GM23338 (cell line): ENCODE results near the gene SEMA4C. TPM values are rescaled to one million over a fixed set of nuclear protein-coding genes. Genes with fewer than 3 reads are reported as not detected.

Experiments
- ATAC-seq: fragments of 200-7000 bp; cut with Tn5 transposase; 3 replicates; pipeline ENCODE4 v1.9.1; 2020
- DNase-seq: peaks from one replicate; pipeline ENCODE4 v3.0.0-alpha.2; 2015; ENCODE audit warnings: low spot score
- H2AFZ ChIP-seq: fragments of 200-600 bp; sonication (generic); 2 replicates; pipeline ENCODE4 v1.8.0; 2016; ENCODE audit warnings: antibody characterized with exemption, mild to moderate bottlenecking, moderate library complexity
- H3F3A ChIP-seq: fragments of 200-600 bp; sonication (generic); replicated peaks from 2 replicates; pipeline ENCODE4 v1.8.0; 2017; ENCODE audit warnings: antibody characterized with exemption, mixed run types, low read depth
- H3K27ac ChIP-seq: fragments of 200-600 bp; sonication (generic); 2 replicates; pipeline ENCODE4 v1.6.1; 2016; ENCODE audit warnings: low read depth
- H3K27me3 ChIP-seq: fragments of 200-600 bp; sonication (generic); 2 replicates; pipeline ENCODE4 v1.8.0; 2016; ENCODE audit warnings: mild to moderate bottlenecking, mixed run types, moderate library complexity; ENCODE audit not compliant: insufficient read depth
- H3K36me3 ChIP-seq: fragments of 200-600 bp; sonication (generic); 2 replicates; pipeline ENCODE4 v1.8.0; 2016; ENCODE audit warnings: mild to moderate bottlenecking; ENCODE audit not compliant: insufficient read depth
- H3K4me1 ChIP-seq: fragments of 200-600 bp; sonication (generic); 2 replicates; pipeline ENCODE4 v1.8.0; 2016; ENCODE audit warnings: mild to moderate bottlenecking, moderate library complexity; ENCODE audit not compliant: insufficient read depth
- H3K4me2 ChIP-seq: fragments of 200-600 bp; sonication (generic); 2 replicates; pipeline ENCODE4 v1.7.1; 2017; ENCODE audit warnings: mixed run types
- H3K4me3 ChIP-seq: fragments of 200-600 bp; sonication (generic); 2 replicates; pipeline ENCODE4 v1.6.1; 2016; ENCODE audit warnings: mixed run types
- H3K79me2 ChIP-seq: fragments of 200-600 bp; sonication (generic); replicated peaks from 2 replicates; pipeline ENCODE4 v1.8.0; 2017; ENCODE audit warnings: mild to moderate bottlenecking; ENCODE audit not compliant: insufficient read depth
- H3K9me2 ChIP-seq: fragments of 200-600 bp; sonication (generic); 2 replicates; pipeline ENCODE4 v1.8.0; 2017; ENCODE audit not compliant: insufficient read depth
- H4K20me1 ChIP-seq: fragments of 200-600 bp; sonication (generic); replicated peaks from 2 replicates; pipeline ENCODE4 v1.8.0; 2017; ENCODE audit warnings: mild to moderate bottlenecking; ENCODE audit not compliant: insufficient read depth
- H3K27ac Mint-ChIP-seq: 2 replicates; pipeline ENCODE4 v1.8.0; 2020; ENCODE audit warnings: inconsistent platforms, mild to moderate bottlenecking, moderate library complexity, mixed read lengths
- H3K27me3 Mint-ChIP-seq: 3 replicates; pipeline ENCODE4 v1.8.0; 2022; ENCODE audit warnings: low read depth, mild to moderate bottlenecking, moderate library complexity, mixed read lengths, inconsistent platforms; ENCODE audit not compliant: insufficient read depth, poor library complexity
- H3K36me3 Mint-ChIP-seq: 3 replicates; pipeline ENCODE4 v1.8.0; 2021; ENCODE audit warnings: low read depth, mild to moderate bottlenecking, inconsistent platforms, moderate library complexity, mixed read lengths
- H3K4me1 Mint-ChIP-seq: 3 replicates; pipeline ENCODE4 v1.8.0; 2020; ENCODE audit warnings: mild to moderate bottlenecking, inconsistent platforms, mixed read lengths
- H3K4me3 Mint-ChIP-seq: 3 replicates; pipeline ENCODE4 v1.8.0; 2021; ENCODE audit warnings: moderate library complexity, mild to moderate bottlenecking, inconsistent platforms, mixed read lengths
- H3K9me3 Mint-ChIP-seq: 3 replicates; pipeline ENCODE4 v1.8.0; 2020; ENCODE audit warnings: moderate library complexity, mild to moderate bottlenecking, inconsistent platforms, mixed read lengths
- CREB1 ChIP-seq: fragments of 250-450 bp; sonication (Bioruptor Pico); IDR thresholded peaks from 2 replicates; pipeline ENCODE4 v1.5.0; 2020; ENCODE audit warnings: low read depth, mild to moderate bottlenecking, moderate library complexity
- EZH2 ChIP-seq: fragments of 200-600 bp; sonication (generic); IDR thresholded peaks from one replicate; pipeline ENCODE4 v1.8.0; 2017; ENCODE audit warnings: antibody characterized with exemption, mild to moderate bottlenecking, low read depth; ENCODE audit not compliant: unreplicated experiment
- EZH2phosphoT487 ChIP-seq: fragments of 200-600 bp; sonication (generic); IDR thresholded peaks from one replicate; pipeline ENCODE4 v1.8.1; 2018; ENCODE audit warnings: antibody characterized with exemption; ENCODE audit not compliant: unreplicated experiment
- JUNB ChIP-seq: IDR thresholded peaks from one replicate; pipeline ENCODE4 v1.6.1; 2016; ENCODE audit warnings: antibody characterized with exemption; ENCODE audit not compliant: unreplicated experiment
- POLR2AphosphoS5 ChIP-seq: IDR thresholded peaks from 2 replicates; pipeline ENCODE4 v1.6.1; 2016; ENCODE audit warnings: antibody characterized with exemption, low read depth
- STAT1 ChIP-seq: IDR thresholded peaks from one replicate; pipeline ENCODE4 v1.6.1; 2016; ENCODE audit warnings: antibody characterized with exemption; ENCODE audit not compliant: unreplicated experiment
- ZNF114 ChIP-seq: fragments of 250-450 bp; sonication (Bioruptor Pico); IDR thresholded peaks from 2 replicates; pipeline ENCODE4 v1.5.0; 2020; ENCODE audit warnings: mild to moderate bottlenecking, moderate library complexity
- ZNF331 ChIP-seq: fragments of 250-450 bp; sonication (Bioruptor Pico); IDR thresholded peaks from 2 replicates; pipeline ENCODE4 v1.5.0; 2020; ENCODE audit warnings: low read depth, mild to moderate bottlenecking, moderate library complexity
- polyA plus RNA-seq: library from polyadenylated mRNA; unstranded; fragments of >200 nt; fragmentation: Nextera tagmentation; extraction: Ambion mirVana; gene quantifications from 2 replicates; pipeline ENCODE4 v1.2.1, GENCODE V29; 2016
- total RNA-seq: library from RNA; depleted of rRNA; stranded (reverse); fragments of >200 nt; shearing (Covaris generic); gene quantifications from 2 replicates; pipeline ENCODE4 v1.2.3, GENCODE V29; 2014
- TF ChIP-seq, protein P1 (sequence below): fragments of 250-450 bp; sonication (Bioruptor Pico); IDR thresholded peaks from 2 replicates; pipeline ENCODE4 v1.5.0; 2020; ENCODE audit warnings: mild to moderate bottlenecking, moderate library complexity
- TF ChIP-seq, protein P2 (sequence below): IDR thresholded peaks from one replicate; pipeline ENCODE4 v1.6.1; 2018; ENCODE audit warnings: antibody characterized with exemption; ENCODE audit not compliant: unreplicated experiment

The SEMA4C gene
- total and polyA plus RNA-seq, 2 experiments from 2014 or later, result 16.8 to 80.7 TPM

DNA sequence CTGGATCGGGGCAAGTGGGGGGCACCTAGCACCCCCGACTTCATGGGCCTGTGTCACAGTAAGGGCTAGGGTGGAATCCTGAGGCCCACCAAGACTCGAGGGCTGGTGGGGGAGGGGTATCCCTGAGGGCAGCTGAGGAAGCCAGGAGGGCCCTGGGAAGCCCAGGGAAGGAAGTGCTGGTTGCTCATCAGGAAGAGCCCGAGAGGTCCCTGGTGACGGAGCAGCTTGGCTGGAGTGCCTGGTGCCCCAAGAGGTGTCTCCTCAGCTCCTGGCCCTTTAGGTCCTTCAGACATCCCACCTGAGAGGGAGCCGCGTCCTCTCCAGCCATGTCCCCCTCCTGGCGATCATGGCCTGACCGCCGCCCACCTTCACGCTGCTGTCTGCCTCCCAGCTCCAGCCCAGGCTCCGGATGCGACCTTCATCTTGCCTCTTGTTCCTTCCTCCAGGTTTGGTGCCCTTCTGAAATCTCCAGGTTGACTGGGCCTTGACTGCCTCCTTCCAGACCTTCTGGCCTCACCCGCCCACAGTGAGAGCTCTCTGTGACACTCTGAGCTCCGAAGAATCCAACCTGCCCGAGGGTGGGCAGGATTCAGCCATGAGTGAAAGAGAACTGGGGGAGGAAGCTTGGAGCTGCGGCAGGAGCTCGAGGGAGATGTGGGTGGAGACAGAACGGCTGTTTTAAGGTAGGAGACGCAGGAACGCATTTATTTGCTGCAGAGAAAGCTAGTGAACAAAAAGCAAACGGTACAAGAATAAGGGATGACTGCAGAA lies 42.7 kb upstream of the SEMA4C start (continued):
- TF ChIP-seq, protein P1, sequence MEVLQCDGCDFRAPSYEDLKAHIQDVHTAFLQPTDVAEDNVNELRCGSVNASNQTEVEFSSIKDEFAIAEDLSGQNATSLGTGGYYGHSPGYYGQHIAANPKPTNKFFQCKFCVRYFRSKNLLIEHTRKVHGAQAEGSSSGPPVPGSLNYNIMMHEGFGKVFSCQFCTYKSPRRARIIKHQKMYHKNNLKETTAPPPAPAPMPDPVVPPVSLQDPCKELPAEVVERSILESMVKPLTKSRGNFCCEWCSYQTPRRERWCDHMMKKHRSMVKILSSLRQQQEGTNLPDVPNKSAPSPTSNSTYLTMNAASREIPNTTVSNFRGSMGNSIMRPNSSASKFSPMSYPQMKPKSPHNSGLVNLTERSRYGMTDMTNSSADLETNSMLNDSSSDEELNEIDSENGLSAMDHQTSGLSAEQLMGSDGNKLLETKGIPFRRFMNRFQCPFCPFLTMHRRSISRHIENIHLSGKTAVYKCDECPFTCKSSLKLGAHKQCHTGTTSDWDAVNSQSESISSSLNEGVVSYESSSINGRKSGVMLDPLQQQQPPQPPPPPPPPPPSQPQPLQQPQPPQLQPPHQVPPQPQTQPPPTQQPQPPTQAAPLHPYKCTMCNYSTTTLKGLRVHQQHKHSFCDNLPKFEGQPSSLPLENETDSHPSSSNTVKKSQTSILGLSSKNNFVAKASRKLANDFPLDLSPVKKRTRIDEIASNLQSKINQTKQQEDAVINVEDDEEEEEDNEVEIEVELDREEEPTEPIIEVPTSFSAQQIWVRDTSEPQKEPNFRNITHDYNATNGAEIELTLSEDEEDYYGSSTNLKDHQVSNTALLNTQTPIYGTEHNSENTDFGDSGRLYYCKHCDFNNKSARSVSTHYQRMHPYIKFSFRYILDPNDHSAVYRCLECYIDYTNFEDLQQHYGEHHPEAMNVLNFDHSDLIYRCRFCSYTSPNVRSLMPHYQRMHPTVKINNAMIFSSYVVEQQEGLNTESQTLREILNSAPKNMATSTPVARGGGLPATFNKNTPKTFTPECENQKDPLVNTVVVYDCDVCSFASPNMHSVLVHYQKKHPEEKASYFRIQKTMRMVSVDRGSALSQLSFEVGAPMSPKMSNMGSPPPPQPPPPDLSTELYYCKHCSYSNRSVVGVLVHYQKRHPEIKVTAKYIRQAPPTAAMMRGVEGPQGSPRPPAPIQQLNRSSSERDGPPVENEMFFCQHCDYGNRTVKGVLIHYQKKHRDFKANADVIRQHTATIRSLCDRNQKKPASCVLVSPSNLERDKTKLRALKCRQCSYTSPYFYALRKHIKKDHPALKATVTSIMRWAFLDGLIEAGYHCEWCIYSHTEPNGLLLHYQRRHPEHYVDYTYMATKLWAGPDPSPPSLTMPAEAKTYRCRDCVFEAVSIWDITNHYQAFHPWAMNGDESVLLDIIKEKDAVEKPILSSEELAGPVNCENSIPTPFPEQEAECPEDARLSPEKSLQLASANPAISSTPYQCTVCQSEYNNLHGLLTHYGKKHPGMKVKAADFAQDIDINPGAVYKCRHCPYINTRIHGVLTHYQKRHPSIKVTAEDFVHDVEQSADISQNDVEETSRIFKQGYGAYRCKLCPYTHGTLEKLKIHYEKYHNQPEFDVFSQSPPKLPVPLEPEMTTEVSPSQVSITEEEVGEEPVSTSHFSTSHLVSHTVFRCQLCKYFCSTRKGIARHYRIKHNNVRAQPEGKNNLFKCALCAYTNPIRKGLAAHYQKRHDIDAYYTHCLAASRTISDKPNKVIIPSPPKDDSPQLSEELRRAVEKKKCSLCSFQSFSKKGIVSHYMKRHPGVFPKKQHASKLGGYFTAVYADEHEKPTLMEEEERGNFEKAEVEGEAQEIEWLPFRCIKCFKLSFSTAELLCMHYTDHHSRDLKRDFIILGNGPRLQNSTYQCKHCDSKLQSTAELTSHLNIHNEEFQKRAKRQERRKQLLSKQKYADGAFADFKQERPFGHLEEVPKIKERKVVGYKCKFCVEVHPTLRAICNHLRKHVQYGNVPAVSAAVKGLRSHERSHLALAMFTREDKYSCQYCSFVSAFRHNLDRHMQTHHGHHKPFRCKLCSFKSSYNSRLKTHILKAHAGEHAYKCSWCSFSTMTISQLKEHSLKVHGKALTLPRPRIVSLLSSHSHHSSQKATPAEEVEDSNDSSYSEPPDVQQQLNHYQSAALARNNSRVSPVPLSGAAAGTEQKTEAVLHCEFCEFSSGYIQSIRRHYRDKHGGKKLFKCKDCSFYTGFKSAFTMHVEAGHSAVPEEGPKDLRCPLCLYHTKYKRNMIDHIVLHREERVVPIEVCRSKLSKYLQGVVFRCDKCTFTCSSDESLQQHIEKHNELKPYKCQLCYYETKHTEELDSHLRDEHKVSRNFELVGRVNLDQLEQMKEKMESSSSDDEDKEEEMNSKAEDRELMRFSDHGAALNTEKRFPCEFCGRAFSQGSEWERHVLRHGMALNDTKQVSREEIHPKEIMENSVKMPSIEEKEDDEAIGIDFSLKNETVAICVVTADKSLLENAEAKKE (CRISPR knock-in tag), result no peak
- no peak for TF ChIP-seq ZNF331 (CRISPR knock-in tag)

DNA sequence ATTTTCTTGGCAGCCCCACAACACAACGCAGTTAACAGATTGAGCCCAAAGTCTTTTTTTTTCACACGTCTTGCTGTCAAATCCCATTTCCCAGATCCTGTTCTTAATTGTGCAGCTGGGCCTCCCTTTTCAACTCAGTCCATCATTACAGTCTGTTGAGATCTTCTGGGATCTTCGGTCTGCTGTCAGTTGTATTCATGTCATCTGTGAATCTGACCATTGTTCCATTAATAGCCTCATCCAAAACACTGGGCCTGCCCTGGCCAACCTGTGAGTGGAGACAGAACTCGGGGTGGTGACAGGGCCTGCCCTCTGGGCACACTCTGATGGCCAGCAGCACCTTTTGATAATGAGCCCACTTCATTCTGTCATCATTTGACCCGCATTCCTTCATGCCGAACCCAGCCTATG lies 39.7 kb upstream of the SEMA4C start:
- H3K4me1 Mint-ChIP-seq, result peaks cover 35% of the 10 kb centered on the region

More for the DNA sequence above, 39.7 kb upstream of the SEMA4C start:
- Histone ChIP-seq H3K9me2 (no peaks in the 10 kb centered on the region), H3K4me1 (peaks cover 12% of the 10 kb centered on the region), H3K4me2 (no peak overlapping the region), H3K36me3 (no peaks in the 10 kb centered on the region), H3F3A (no peaks in the 10 kb centered on the region), H3K4me3 (no peak overlapping the region), H3K27ac (no peak overlapping the region), H2AFZ (no peak overlapping the region), H4K20me1 (no peaks in the 10 kb centered on the region), H3K79me2 (no peaks in the 10 kb centered on the region), H3K27me3 (no peaks in the 10 kb centered on the region)
- Mint-ChIP-seq H3K27ac (no peak overlapping the region), H3K9me3 (no peaks in the 10 kb centered on the region), H3K36me3 (no peaks in the 10 kb centered on the region; the same call in 2 of the 3 replicates), H3K27me3 (peaks cover 19% of the 10 kb centered on the region), H3K4me3 (no peak overlapping the region)
- ATAC-seq (no peak), DNase-seq (no peak)
- TF ChIP-seq EZH2 (no peak), ZNF114 (CRISPR knock-in tag) (no peak), EZH2phosphoT487 (no peak), JUNB (no peak), CREB1 (CRISPR knock-in tag) (no peak), STAT1 (no peak), ZNF331 (CRISPR knock-in tag) (no peak), POLR2AphosphoS5 (no peak)
- TF ChIP-seq, protein P2, sequence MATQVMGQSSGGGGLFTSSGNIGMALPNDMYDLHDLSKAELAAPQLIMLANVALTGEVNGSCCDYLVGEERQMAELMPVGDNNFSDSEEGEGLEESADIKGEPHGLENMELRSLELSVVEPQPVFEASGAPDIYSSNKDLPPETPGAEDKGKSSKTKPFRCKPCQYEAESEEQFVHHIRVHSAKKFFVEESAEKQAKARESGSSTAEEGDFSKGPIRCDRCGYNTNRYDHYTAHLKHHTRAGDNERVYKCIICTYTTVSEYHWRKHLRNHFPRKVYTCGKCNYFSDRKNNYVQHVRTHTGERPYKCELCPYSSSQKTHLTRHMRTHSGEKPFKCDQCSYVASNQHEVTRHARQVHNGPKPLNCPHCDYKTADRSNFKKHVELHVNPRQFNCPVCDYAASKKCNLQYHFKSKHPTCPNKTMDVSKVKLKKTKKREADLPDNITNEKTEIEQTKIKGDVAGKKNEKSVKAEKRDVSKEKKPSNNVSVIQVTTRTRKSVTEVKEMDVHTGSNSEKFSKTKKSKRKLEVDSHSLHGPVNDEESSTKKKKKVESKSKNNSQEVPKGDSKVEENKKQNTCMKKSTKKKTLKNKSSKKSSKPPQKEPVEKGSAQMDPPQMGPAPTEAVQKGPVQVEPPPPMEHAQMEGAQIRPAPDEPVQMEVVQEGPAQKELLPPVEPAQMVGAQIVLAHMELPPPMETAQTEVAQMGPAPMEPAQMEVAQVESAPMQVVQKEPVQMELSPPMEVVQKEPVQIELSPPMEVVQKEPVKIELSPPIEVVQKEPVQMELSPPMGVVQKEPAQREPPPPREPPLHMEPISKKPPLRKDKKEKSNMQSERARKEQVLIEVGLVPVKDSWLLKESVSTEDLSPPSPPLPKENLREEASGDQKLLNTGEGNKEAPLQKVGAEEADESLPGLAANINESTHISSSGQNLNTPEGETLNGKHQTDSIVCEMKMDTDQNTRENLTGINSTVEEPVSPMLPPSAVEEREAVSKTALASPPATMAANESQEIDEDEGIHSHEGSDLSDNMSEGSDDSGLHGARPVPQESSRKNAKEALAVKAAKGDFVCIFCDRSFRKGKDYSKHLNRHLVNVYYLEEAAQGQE, result no peak
